Spleen (tissue), 7 donors: Measurements from ENCODE around the gene ATF6B.

Source experiments
- POLR2A ChIP-seq, 3 donors: fragments of 450-650 bp; IDR thresholded peaks; one replicate each; pipeline ENCODE4 v1.5.1; 2017; ENCODE audit warnings: antibody characterized with exemption in 3 of 3, mild to moderate bottlenecking in 1 of 3
- TF ChIP-seq, protein P1 (sequence below), 11 experiments: fragments of 200-600 bp in 7 of 11; fragments of 450-650 bp in 4 of 11; sonication (generic) in 4 of 11; IDR thresholded peaks in 8 of 11; conservative IDR thresholded peaks in 3 of 11; 1 replicate in 7 of 11; 2 replicates in 4 of 11; pipeline versions ENCODE4 v1.4.0 to v1.8.0; 2016 to 2021; ENCODE audit warnings: antibody characterized with exemption in 11 of 11, inconsistent platforms in 4 of 11, mild to moderate bottlenecking in 1 of 11
- donor health status: DM: no; HTN: no; CAD: no; lungs with moderate emphysema.
- donor health status: DM: no; HTN: no; CAD: no.
- donor health status: DM: no; HTN: no; CAD: no.

DNA sequence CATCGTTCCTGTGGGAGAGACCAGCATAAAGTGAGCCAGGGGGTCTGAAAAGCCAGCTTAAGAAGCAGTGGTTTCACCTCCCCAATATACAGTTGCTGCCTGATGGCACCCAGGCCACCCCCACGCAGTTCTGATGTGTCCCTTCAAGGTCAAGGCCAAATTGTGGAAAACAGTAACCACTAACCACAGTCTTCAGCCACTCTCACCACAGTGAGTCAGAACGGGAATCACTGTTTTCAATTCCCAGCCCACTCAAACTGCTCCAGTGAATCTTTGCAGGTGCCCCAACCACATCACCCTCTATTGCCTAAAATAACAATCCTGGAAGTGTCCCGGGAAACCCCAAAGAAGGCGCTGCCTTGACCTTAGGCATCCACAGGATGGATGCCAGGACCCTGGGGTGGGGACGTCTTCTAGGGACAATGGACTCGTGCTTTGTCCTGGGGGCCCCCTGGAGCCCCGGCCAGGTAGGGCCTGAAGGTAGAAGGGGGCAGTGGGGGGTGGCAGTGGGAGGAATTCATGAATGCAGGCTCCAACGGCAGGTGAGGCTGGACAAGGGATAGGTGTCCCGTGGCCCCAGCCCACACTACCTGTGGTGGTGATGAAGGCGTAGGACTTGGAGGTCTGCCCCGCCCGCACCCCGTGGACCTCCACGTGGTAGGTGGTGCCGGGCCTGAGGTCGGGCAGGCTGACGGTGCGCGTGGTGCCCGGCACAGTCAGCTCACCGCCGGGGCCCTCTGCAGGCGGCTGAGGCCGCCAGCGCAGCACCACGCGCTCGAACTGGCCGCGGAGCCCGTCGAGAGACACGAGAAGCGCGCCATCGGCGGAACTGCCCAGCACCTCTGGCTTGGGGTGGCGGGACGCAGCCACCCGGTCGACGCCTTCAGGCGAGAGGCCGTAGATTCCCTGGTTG, 41.1 kb downstream of the ATF6B start:
- TF ChIP-seq, protein P1, sequence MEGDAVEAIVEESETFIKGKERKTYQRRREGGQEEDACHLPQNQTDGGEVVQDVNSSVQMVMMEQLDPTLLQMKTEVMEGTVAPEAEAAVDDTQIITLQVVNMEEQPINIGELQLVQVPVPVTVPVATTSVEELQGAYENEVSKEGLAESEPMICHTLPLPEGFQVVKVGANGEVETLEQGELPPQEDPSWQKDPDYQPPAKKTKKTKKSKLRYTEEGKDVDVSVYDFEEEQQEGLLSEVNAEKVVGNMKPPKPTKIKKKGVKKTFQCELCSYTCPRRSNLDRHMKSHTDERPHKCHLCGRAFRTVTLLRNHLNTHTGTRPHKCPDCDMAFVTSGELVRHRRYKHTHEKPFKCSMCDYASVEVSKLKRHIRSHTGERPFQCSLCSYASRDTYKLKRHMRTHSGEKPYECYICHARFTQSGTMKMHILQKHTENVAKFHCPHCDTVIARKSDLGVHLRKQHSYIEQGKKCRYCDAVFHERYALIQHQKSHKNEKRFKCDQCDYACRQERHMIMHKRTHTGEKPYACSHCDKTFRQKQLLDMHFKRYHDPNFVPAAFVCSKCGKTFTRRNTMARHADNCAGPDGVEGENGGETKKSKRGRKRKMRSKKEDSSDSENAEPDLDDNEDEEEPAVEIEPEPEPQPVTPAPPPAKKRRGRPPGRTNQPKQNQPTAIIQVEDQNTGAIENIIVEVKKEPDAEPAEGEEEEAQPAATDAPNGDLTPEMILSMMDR (IDR thresholded peaks at IDR 0.05 in 8 of 11, conservative IDR thresholded peaks at IDR 0.05 in 3 of 11), result no peak
- TF ChIP-seq POLR2A (IDR thresholded peaks at IDR 0.05), result no peak
